GM13976 (cell line): Measurements from ENCODE around the gene REV3L.

Experiments
- DNase-seq: peaks from one replicate; pipeline ENCODE4 v3.0.0; 2012; ENCODE audit warnings: low spot score
- in situ Hi-C: fragments of 300-500 bp; cut with MboI; formaldehyde crosslinking; loops from one replicate; pipeline ENCODE4 v1.12.0; 2022; ENCODE audit warnings: low sequenced_read_pairs, mixed read lengths, inconsistent platforms; ENCODE audit not compliant: unreplicated experiment
- TF ChIP-seq, protein P1 (sequence below): IDR thresholded peaks from 2 replicates; pipeline ENCODE4 v1.5.1; 2012; ENCODE audit warnings: borderline replicate concordance, mild to moderate bottlenecking; ENCODE audit not compliant: insufficient read depth; ENCODE audit errors: extremely low read depth, missing control alignments, control extremely low read depth

Gene REV3L, protein sequence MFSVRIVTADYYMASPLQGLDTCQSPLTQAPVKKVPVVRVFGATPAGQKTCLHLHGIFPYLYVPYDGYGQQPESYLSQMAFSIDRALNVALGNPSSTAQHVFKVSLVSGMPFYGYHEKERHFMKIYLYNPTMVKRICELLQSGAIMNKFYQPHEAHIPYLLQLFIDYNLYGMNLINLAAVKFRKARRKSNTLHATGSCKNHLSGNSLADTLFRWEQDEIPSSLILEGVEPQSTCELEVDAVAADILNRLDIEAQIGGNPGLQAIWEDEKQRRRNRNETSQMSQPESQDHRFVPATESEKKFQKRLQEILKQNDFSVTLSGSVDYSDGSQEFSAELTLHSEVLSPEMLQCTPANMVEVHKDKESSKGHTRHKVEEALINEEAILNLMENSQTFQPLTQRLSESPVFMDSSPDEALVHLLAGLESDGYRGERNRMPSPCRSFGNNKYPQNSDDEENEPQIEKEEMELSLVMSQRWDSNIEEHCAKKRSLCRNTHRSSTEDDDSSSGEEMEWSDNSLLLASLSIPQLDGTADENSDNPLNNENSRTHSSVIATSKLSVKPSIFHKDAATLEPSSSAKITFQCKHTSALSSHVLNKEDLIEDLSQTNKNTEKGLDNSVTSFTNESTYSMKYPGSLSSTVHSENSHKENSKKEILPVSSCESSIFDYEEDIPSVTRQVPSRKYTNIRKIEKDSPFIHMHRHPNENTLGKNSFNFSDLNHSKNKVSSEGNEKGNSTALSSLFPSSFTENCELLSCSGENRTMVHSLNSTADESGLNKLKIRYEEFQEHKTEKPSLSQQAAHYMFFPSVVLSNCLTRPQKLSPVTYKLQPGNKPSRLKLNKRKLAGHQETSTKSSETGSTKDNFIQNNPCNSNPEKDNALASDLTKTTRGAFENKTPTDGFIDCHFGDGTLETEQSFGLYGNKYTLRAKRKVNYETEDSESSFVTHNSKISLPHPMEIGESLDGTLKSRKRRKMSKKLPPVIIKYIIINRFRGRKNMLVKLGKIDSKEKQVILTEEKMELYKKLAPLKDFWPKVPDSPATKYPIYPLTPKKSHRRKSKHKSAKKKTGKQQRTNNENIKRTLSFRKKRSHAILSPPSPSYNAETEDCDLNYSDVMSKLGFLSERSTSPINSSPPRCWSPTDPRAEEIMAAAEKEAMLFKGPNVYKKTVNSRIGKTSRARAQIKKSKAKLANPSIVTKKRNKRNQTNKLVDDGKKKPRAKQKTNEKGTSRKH (N-terminal part only)

DNA sequence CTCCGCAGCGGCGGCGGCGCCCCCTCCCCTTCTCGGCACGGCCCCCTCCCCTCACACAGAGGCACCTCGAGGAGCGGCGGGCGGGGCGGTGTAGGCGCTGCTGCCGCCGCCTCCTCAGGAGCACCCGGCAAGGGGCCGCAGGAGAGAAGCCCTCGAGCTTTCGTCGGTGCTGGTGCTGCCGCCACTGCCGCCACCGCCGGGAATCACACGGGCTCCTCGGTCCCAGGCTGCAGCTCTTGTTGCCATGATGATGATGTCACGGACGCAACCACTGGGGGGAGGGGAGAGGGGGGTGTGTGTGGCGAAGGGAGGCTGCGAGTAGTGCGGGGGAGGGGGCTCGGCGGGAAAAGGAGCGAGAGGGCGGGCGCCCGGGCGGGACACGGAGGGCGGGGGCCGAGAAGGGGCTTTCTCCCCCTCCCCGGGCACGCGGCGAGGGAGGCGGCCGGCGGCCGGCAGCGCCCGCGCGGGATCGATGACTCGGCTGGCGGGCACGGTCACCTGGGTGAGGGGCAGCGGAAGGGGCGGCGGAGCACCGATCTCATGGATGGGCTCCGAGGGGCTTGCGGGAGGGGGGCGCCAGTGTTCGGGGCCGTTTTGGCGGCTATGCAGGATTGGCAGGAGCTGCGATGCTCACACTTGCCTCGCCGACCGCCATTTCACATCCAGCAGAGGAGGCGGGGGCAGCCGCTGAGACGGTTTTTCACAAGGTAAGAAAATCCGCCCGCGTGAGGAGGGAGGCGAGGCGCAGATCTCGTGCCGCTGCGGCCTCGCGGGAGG, at the start of gene REV3L:
TSS of gene REV3L (minus strand) at position 260 of the 777 bp plus-strand sequence. CDS start 330 bp downstream, outside the sequence.
- TF ChIP-seq, protein P1, sequence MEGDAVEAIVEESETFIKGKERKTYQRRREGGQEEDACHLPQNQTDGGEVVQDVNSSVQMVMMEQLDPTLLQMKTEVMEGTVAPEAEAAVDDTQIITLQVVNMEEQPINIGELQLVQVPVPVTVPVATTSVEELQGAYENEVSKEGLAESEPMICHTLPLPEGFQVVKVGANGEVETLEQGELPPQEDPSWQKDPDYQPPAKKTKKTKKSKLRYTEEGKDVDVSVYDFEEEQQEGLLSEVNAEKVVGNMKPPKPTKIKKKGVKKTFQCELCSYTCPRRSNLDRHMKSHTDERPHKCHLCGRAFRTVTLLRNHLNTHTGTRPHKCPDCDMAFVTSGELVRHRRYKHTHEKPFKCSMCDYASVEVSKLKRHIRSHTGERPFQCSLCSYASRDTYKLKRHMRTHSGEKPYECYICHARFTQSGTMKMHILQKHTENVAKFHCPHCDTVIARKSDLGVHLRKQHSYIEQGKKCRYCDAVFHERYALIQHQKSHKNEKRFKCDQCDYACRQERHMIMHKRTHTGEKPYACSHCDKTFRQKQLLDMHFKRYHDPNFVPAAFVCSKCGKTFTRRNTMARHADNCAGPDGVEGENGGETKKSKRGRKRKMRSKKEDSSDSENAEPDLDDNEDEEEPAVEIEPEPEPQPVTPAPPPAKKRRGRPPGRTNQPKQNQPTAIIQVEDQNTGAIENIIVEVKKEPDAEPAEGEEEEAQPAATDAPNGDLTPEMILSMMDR, result no peak
- peak; percentile 84 for DNase-seq
- in situ Hi-C loops, result no loop called here

DNA sequence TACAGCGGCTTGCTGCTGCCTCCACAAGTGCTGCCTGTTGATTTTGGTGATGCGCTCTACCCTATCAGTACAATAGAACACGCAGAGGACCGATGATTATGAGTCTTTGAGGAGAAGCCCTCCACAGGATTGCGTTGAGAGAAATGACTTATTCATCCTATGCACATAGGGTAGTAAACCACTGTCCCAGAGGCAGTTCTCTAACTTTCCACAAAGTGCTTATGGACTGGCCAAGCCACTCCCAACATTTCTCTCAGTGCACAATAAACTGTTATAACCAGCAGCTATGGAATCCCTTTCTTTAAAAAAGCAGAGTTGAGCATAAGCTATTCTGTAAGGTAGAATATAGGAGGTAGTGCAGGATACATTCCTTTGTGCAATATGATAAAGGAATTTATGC, 48.2 kb upstream of the REV3L start:
- in situ Hi-C loops, result no loop called here
- TF ChIP-seq, protein P1, result no peak
- no peak for DNase-seq

DNA sequence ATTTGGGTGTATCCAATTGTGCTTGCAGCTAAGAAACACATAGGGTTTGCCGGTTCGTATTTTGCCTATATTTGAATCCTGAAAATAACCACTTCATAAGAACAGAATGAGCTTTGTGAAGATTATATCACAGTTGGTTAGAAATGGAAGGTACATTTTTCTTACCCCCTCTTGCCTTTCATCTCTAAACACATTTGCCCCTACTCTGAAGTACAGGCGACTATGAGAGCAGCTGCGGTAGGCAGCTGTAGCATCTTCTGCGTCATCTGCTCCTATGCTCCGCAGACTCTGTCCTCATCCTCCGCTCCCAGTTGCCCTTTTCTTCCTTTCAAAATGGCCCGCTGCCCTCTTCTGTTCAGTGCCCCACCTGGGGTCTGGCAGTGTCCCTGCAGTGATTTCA, 47.6 kb upstream of the REV3L start:
- in situ Hi-C loops, result no loop called here
- TF ChIP-seq, protein P1, result no peak
- no peak for DNase-seq

DNA sequence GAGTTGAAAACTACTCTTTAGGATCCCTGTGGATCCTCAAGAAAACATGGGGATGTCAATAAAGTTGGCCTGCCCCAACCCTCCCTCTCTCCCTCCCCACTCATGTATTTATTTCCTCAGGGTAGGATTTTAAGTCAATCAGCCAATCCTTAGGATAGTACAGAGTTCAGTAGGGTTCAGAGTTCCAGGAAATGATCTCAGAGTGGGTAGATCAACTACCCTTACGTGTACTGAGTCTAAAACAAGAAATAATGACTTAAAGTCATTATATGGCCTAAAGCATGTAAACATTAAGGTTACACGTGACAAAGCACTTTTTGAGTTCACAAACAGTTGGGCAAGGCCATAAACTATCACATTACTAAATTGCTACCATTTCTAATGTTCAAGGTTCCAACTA, 47.2 kb upstream of the REV3L start:
- DNase-seq, result no peak
- TF ChIP-seq, protein P1, result no peak
- in situ Hi-C loops, result no loop called here

DNA sequence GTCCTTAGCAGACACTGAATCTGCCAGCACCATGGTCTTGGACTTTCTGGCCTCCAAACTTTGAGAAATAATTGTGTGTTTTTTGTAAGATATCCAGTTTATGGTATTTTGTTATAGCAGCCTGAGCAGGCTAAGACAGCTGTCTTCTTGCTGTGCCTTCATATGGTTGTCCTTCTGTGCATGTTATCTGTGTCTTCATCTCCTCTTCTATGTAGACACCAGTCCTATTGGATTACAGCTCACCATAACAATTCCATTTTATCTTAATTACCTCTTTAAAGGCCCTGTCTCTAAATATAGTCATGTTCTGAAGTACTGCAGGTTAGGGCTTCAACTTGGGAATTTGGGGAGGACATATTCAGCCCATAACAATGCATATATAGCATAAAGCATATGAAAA, 44.3 kb upstream of the REV3L start:
- DNase-seq, result no peak
- in situ Hi-C loops, result no loop called here
- TF ChIP-seq, protein P1, result no peak
